ENCODE measurements around the gene RUBCNL.

DNA sequence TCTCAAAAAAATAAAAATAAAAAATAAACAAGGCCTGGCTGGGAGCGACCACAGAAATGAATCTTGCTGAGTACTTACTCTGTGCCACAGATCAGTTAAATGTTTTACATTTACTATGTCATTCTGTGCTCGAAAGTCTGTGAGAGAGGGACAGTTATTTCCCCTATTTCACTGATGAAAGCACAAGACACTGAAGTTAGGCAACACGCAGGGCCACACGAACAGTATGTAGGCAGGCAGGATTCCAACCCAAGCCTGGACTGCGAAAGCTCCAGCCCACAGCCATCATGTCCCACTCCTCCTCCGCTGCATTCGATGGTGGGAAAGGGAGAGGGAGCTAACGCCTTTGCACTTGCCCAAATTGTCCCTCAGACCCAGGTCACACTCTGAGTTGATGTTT, 34.2 kb downstream of the RUBCNL start:
- TF ChIP-seq, protein P1, sequence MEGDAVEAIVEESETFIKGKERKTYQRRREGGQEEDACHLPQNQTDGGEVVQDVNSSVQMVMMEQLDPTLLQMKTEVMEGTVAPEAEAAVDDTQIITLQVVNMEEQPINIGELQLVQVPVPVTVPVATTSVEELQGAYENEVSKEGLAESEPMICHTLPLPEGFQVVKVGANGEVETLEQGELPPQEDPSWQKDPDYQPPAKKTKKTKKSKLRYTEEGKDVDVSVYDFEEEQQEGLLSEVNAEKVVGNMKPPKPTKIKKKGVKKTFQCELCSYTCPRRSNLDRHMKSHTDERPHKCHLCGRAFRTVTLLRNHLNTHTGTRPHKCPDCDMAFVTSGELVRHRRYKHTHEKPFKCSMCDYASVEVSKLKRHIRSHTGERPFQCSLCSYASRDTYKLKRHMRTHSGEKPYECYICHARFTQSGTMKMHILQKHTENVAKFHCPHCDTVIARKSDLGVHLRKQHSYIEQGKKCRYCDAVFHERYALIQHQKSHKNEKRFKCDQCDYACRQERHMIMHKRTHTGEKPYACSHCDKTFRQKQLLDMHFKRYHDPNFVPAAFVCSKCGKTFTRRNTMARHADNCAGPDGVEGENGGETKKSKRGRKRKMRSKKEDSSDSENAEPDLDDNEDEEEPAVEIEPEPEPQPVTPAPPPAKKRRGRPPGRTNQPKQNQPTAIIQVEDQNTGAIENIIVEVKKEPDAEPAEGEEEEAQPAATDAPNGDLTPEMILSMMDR (conservative IDR thresholded peaks at IDR 0.05; ENCODE audit: low read depth in 2 of 2), result no peak
- TF ChIP-seq EZH2 (IDR thresholded peaks at IDR 0.05; ENCODE audit: low read depth, unreplicated experiment), result no peak
